GM19328 (cell line): ENCODE results near the gene CYP2C9.

ENCODE experiments used
- ATAC-seq: cut with Tn5 transposase; IDR thresholded peaks from one replicate; pipeline ENCODE4 v1.9.1; 2021; ENCODE audit warnings: mild to moderate bottlenecking, moderate library complexity; ENCODE audit not compliant: unreplicated experiment

Gene CYP2C9

GRCh38 chr10:95035332-95036295 is 97.2 kb downstream of the CYP2C9 start:
- no peak for ATAC-seq

GRCh38 chr10:95039281-95039680 is 100.8 kb downstream of the CYP2C9 start:
- ATAC-seq = no peak
